ENCODE results near the gene KCNJ14.

The KCNJ14 gene

DNA sequence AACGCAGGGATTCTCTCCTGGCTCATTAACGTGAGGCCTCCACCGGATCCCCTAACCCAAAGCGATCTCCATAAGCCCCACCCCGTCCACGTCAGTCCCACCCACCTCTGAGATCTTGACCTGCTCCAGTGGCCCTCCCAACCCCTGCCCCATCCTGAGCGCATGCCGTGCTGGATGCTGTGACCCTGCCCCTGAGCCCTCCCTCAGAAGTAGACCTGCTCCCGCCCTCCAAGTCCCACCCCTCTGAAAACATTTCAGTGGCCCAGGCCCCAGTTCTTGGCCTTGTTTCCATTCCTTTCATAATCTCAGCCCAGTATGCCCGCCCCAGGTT lies 36.4 kb downstream of the KCNJ14 start:
- H3K4me3 ChIP-seq (replicated peaks; ENCODE audit: low read depth, low read length), result no peak overlapping the region
- DNase-seq (ENCODE audit: extremely low read depth, low read depth), result no peak
- TF ChIP-seq, protein P1, sequence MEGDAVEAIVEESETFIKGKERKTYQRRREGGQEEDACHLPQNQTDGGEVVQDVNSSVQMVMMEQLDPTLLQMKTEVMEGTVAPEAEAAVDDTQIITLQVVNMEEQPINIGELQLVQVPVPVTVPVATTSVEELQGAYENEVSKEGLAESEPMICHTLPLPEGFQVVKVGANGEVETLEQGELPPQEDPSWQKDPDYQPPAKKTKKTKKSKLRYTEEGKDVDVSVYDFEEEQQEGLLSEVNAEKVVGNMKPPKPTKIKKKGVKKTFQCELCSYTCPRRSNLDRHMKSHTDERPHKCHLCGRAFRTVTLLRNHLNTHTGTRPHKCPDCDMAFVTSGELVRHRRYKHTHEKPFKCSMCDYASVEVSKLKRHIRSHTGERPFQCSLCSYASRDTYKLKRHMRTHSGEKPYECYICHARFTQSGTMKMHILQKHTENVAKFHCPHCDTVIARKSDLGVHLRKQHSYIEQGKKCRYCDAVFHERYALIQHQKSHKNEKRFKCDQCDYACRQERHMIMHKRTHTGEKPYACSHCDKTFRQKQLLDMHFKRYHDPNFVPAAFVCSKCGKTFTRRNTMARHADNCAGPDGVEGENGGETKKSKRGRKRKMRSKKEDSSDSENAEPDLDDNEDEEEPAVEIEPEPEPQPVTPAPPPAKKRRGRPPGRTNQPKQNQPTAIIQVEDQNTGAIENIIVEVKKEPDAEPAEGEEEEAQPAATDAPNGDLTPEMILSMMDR (IDR thresholded peaks at IDR 0.05; ENCODE audit: low read depth, low read length, missing control alignments), result no peak

DNA sequence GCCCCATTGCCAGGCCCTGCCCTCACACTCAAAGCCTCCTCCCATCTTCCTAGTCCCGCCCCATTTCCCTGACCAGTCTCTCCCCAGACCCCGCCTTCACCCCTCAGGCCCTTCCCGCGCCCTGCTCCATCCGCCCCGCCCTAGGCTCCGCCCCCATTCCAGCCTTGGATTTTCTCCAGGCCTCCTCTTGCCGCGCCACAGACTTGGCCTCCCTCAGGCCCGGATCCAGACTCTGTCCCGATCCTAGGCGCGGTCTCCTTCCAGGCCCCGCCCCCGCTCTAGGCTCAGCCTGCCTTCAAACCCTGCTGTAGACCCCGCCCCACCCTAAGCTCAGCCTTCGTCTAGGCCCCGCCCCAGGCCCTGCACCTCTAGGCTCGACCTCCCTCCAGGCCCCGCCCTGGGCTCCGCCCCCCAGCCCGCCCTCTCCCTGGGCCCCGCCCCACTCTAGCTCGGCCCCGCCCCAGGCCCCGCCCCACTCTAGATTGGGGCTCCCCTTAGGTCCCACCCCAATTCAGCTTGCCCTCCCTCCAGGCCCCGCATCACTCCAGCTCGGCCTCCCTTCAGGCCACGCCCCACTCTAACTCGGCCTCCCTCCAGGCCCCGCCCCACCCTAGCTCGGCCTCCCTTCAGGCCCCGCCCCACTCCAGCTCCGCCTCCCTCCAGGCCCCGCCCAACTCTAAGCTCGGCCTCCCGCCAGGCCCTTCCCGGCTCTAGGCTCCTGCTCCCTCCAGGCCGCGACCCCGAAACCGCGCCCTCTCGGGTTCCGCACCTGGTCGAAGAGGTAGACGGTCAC lies 37.7 kb downstream of the KCNJ14 start:
- TF ChIP-seq, protein P1 (IDR thresholded peaks at IDR 0.05; ENCODE audit: low read depth, low read length, missing control alignments), result no peak
- peak overlapping the region; percentile 34 for H3K4me3 ChIP-seq (replicated peaks; ENCODE audit: low read depth, low read length)
- peak; percentile 85 for DNase-seq (ENCODE audit: extremely low read depth, low read depth)

DNA sequence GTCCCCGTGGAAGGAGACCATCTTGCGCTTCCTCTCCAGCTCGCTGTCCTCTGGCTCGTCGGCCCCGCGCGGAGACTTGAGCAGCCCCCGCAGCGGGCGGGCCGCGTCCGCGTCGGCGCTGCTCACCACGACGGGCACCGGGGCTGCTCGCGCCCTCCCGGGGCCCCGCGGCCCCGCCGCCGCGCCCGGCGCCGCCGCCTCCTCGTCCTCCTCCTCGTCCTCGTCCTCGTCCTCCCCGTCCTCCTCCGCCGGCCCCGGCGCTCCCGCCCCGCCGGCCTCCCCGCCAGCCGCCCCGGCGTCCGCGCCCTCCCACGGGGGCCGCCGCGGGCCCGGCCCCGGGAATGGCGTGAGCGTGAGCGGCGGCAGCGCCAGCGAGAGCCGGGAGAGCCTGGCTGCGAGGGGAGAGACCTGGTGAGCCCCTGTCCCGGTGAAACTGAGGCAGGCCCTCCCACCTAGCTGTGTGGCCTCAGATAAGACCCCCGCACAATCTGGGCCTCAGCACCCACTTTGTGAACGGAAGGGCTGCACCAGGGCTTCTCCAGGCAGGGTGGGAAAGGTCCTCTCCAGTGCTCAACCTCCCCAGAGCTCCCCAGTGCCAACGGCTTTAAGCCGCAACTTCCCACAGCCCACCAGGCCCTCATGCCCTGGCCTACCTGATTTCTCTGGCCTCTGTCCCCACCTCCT lies 38.5 kb downstream of the KCNJ14 start:
- TF ChIP-seq, protein P1 (IDR thresholded peaks at IDR 0.05; ENCODE audit: low read depth, low read length, missing control alignments), result no peak
- H3K4me3 ChIP-seq (replicated peaks; ENCODE audit: low read depth, low read length), result peak overlapping the region; percentile 34
- DNase-seq (ENCODE audit: extremely low read depth, low read depth), result no peak

DNA sequence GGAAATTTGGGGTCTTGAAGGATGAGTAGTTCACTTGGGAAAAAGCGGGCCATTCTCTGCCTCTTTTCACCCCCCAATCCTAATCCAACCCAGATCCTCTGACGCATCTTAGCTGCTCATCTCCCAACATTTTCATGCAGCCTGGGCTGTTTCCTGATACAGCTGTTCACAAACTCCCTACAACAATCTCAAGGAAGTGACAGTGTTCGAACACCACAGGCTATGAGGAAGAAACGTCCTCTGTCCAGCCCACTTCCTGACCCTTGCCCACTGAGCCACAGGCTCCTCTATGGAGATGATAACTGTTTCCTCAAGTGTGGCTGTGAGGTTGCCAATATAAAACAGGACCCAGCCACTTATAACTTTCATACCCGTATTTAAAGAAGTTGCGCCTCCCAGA lies 40.0 kb downstream of the KCNJ14 start:
- no peak for DNase-seq (ENCODE audit: extremely low read depth, low read depth)
- TF ChIP-seq, protein P1 (IDR thresholded peaks at IDR 0.05; ENCODE audit: low read depth, low read length, missing control alignments), result no peak
- no peak overlapping the region for H3K4me3 ChIP-seq (replicated peaks; ENCODE audit: low read depth, low read length)

DNA sequence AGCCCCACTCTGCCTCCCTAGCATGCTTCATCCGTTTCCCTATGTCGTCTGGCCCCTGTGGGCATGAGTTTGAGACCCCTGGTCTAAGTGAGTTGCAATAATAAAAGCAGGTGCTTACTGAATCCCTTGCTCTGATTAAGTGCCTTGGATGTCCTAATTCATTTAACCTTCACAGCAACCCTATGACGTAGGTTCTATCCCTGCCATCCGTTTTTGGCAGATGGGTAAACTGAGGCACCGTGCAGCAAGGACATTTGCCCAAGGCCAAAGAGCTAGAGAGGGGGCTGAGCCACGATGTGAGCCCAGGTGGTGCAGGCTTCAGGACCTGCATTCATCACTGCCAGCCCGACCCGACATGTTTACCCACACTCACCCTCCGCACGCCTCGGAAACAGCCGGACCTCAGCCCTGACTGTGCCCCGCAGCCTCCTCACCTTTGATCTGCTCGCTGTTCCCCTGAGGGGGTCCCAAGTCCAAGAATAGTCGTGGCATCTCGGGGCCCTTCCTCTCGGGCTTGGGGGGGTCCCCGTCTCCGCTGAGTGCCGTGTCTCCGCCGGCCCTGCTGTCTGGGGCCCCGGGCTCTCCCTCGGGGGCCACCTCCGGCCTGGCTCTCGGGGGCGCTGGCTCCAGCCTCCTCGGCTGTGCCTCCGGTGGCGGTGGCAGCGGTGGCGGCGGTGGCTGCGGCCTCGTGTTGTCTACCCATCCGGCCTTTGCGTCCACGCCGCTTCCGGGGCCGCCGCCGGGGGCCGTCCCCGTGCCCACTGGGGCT lies 41.8 kb downstream of the KCNJ14 start:
- TF ChIP-seq, protein P1 (IDR thresholded peaks at IDR 0.05; ENCODE audit: low read depth, low read length, missing control alignments), result no peak
- no peak overlapping the region for H3K4me3 ChIP-seq (replicated peaks; ENCODE audit: low read depth, low read length)
- no peak for DNase-seq (ENCODE audit: extremely low read depth, low read depth)

DNA sequence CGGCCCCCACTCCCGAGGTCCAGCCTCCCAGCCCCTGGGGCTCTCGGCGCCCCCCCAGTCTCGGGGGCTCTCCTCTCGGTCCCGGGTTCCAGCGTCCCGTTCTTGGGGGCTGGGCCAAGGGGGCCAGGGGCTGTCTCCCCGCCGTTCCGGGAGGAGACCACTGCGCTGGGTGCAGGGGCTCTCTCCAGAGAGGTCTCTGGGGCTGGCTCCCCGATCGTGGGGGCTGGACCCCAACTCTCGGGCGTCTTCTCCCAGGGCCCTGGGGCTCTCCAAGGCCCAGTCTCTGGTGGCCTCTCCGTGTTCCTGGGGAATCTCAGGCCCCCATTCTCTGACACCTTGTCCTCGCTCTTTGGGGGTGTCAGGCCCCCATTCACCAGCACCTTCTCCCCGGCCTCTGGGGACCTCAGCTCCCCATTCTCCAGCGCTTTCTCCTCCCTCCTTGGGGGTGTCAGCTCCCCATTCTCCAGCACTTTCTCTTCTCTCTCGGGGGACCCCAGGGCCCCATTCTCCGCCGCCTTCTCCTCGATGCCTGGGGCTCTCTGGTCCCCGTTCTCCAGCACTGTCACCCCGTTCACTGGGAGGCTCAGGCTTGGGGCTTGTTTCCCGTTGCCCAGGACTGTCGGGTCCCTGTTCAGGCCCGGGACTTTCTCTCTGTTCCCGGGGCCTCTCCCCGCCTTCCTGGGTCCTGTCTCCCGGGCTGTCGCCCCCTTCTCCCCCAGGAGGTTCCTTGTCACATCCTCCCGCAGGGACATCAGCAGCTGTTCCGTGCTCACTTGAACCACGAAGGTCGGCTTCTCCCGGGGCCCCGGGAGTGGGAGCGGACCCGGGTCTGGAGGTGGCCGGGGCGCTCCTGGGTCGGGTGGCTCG lies 42.6 kb downstream of the KCNJ14 start:
- TF ChIP-seq, protein P1 (IDR thresholded peaks at IDR 0.05; ENCODE audit: low read depth, low read length, missing control alignments), result no peak
- no peak overlapping the region for H3K4me3 ChIP-seq (replicated peaks; ENCODE audit: low read depth, low read length)
- no peak for DNase-seq (ENCODE audit: extremely low read depth, low read depth)

Data from HFF-Myc (cell line).